ENCODE measurements around the gene DSCAML1. TPM values are rescaled to one million over a fixed set of nuclear protein-coding genes. Genes with fewer than 3 reads are reported as not detected.

DSCAML1 gene
- total RNA-seq, 1 donor from 2014 or later: not detected

- no peak for ATAC-seq
Measured at GRCh38 chr11:117654281-117655255, 142.4 kb downstream of the DSCAML1 start.

DNA sequence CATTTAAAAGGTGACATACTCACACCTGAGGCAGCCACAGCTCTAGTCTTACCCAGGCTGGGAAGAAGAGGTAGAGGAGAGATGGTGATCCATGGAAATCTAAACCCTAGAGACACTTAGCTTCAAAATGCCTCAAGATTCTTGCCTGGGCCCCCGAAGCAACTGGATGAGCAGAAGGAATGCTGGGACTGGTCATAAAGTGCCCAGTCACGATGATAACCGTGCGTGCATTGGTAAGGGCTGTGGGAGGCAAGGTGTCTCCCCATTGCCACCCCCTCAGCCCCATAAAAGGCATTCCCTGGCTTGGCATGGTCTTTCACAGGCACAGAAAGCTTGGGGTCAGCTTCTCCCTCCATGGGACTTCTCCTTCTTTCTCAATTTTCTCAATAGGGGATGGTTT is 144.5 kb downstream of the DSCAML1 start:
- ATAC-seq: no peak

- peak; percentile 80 for ATAC-seq
Measured at GRCh38 chr11:117649296-117650055, 147.5 kb downstream of the DSCAML1 start.

DNA sequence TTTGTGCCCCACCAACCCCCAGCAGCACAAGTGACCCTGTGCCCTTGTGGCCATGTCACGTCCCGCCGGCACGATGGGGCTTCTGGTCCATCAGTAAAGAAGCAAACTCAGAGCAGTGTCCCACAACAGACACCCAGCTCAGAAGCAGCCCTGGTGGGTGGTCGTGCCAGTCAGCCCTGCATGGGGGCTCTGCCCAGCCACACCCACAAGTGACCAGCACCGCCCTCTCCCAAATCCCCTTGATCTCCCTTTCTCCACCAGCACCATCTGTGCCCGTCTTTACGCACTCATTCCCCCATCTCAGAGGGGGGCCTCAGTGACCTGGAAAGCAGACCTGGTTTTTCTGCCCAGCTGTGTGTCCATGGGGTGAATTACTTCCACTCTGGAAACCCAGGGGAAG is 149.1 kb downstream of the DSCAML1 start:
- ATAC-seq: no peak

DNA sequence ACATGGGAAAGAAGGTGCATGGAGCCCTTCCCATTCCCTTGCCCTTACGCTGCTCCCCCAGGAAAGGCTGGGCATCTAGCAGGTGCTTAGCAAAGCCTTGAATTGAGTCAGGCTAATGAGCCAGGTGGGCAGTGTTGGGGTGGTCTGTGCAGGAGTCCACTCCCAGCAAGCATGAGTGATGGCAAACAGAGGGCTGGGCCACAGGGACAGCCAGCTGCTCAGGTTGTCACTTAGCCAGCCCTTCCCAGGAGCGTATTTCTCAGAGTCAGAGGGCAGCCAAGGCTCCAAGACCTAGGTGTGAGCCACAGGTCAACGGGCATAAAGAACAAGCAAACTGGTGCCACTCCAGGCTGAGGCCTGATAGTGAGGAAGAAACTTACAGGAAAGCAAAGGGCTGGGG is 149.8 kb downstream of the DSCAML1 start:
- no peak for ATAC-seq

DNA sequence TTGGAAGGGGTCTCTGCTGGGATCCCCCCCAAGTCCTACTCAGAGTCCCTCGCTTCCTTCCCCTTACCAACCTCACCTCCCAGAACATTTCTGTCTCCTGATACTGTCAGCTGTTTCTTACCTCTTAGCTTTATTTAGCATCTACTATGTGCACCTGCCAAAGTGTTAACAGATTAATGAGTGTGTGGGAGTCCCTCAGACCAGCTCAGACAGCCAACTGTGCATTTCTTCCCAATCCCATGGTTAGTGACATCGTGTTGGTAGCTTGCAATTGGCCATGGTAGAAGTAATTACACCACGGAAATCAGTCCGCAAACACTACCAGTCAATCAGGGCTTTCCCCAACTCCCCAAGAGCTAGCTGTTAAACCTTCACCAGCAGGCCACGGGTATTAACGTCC is 150.6 kb downstream of the DSCAML1 start:
- no peak for ATAC-seq

DNA sequence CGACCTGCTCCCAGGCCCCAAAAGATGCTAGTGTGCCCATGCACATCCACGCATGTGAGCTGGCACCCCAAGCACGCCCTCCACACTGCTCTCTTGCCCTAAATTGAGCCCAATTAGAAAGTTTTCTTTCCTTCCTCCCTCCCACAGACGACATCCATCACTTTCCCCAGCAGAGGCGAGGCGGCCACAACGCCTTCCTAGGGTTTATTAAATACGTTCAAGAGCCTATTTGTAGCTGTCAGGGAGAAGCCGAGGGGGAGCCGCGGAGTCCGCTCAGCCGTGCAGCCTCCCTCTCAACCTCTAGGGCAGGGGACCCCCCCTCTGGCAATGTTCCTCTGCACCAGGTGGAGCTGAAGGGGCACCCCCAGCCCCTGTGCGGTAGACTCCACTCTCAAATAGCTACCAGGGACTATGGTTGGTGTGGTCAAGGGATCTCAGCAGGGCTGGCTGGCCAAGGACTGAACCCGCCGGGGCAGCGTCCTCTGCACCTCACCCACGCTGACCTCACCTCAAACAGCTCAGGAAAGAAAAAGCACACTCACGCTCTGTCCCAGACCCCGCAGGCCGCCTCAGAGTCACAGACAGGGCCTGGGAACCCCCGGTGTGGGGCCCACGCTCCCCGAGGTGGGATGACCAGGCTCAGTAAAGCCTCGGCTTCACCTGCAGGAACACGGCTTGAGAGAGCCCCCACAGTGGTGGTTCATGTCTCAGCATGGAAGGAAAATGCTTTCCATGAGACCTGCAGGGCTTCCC is 152.4 kb downstream of the DSCAML1 start:
- ATAC-seq: no peak

DNA sequence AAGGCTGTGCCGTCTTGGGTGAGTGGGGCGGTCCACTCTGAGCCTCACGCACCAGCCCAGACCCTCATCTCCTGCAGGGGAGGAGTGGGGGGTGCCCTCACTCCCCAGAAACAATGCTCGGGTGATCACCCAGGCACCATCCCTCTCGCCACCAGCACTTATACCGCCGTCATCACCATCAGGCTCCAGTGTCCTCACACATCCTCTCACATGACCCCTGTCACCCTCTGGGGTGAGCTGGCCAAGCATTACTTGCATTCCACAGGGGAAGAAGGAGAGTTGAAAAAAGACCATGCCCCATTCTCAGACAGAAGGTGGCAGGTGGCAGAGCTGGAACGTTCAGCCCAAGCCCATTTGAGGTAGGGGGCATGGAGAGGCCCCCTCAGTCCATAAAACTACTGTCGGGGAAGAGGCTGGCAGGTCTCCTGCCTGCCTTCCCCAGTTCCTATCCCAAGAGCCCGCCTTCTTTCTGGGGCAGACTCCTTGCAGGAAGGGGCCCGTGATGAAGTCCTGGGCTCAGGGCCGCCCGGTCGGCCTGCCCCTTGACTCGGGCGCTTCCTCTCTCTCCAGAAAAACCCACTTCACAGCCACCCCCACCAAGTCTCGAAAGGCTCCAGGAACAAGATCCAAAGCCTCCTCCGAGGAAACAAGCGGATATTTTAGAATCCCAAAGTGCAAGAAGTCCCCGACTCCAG is 153.3 kb downstream of the DSCAML1 start:
- no peak for ATAC-seq

DNA sequence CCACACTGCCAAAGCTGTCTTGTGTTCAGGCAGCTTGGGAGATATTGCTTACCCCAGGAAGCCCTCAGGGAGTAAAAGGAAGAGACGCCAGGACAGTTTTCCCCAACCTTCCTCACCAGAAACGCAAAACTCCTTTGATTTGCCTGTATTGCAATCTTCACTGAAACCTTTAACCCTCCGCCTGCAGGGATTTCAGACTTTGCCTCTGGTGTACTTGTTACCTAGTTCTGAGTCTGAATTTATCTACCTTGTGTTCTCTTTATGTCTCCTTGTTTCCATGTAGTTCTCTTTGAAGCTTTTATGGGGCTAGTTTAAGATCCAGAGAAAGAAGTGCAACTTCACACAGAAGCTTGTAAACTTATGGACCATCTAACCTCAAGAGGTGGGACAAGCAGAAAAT is 154.2 kb downstream of the DSCAML1 start:
- no peak for ATAC-seq

GRCh38 chr11:117642396-117642795 is 154.6 kb downstream of the DSCAML1 start:
- ATAC-seq: no peak

DNA sequence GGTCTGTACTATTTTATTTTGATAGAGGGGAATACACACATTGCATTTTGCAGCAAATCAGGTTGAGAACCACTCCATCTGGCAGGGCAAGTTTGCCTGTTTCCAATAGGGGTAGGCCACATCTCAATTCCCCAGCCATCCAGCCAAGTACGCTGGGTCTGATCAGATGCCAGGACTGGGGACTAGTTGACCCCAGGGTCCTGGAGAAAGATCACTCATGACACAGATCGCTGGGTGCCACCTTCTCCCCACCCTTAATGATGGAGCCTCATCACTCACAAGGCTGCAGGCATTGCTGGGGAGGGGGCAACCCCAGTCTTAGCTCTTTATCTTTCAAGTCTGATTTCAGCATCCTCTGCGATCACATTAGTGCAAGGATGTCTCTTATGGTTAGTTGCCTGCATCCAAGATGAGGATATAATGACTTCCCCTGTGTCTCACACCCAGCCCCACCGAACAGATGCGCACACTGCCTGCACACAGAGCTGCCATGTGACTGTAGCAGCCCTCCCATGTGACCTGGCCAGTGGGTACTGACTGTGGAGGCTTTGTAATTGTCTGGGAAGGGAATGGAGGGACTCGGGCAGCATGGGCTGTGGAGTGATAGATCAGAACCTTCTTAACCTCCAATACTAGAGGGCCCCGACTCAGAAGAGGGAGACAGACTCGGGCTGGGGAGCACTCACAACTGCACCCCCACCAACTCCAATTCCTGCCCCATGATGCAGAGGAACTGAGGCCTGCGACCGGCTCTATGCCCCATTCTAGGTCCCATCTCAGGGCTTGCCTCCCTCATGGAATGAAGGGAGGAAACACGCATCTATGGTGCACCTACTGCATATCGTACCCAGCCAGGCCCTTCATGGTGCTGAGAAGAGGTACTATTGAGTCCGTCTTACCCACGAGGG is 155.8 kb downstream of the DSCAML1 start:
- ATAC-seq: no peak

- ATAC-seq: no peak
Measured at GRCh38 chr11:117640041-117640440, 157.0 kb downstream of the DSCAML1 start.

GRCh38 chr11:117639601-117640000 is 157.4 kb downstream of the DSCAML1 start:
- ATAC-seq: no peak

- no peak for ATAC-seq
Measured at GRCh38 chr11:117638911-117639543, 158.0 kb downstream of the DSCAML1 start.

DNA sequence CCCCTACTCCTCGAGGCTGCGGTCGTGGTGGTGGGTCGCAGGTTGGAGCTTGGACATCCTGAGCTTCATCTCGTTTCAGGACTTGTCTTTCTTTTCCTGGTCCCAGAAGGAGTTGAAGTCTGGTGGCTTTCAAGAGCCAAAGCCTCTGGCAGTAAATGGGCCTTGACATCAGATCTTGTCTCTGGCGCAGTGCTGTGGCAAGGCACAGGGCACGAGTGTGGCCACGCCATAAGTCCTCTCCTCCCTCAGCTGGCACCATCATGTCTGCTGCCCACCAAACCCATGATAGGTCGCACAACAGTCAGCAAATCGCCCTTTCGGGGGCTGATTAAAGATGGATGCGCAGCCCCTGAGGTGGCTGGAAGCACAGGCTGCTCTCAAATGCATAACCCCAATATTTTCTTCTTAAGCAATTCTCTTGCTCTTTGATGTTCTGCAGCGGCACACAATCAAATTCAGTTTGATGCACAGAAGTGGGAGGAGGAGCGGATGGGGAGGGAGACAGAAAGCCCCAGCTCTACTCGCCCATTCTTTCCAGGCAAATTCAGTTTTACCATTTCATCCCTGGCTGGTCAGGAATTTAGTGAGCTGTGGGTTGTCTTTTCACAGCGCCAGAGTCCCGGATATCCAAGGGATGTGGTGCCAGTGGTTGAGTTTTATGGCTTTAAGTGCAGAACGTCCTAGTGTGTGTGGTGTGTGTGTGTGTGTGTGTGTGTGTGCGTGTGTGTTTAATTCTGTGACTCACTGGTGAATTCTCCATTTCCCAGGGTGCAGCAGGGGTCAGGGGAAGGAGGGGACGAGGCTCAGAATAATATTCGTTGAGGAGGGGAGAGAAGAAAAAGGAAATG is 162.0 kb downstream of the DSCAML1 start:
- ATAC-seq: no peak

DNA sequence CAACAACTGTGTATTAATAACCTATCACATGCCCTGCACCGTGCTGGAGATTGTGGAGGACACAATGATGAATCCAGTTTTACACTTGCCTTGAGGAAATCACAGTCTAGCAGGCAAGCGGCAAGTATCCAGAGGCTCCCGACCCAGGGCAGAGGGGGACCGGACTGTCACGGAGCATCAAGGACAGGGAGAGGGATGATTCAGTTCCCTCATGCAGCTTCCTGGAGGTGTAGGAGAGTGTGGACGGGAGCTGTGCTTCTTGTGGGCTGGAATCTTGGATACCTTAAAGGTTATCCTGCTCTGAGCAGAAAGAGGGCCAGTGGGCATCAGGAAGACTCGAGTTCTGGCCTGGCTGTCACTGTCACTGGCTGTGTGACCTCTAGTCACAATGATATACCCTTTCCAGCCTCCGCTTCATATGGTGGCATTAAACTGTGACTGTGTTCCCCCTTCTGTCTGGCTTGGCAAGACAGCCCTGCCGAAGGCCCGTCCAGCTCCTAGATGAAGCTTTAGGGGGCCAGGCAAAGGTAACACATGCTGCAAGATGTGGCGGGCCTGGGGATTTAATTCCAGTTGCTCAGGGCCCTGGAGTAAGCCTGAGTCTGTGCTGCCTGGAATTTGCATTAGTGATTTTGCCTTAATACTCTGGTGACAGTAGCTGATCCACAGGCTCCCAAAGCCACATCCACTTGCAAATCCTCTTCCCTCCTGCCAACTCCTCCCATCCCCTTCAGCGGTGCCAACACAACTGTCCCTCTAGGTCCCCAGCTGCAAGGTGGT is 162.8 kb downstream of the DSCAML1 start:
- ATAC-seq: no peak

- ATAC-seq: no peak
Measured at GRCh38 chr11:117633186-117633754, 163.7 kb downstream of the DSCAML1 start.

GRCh38 chr11:117632306-117632705 is 164.7 kb downstream of the DSCAML1 start:
- no peak for ATAC-seq

Data from esophagus mucosa (tissue), 1 donor.